HG03060 (cell line): ENCODE data around the gene RASGRF2.

Experiments used
- ATAC-seq: cut with Tn5 transposase; IDR thresholded peaks from one replicate; pipeline ENCODE4 v1.9.1; 2021; ENCODE audit warnings: low read depth, moderate number of reproducible peaks; ENCODE audit not compliant: unreplicated experiment

RASGRF2 gene

DNA sequence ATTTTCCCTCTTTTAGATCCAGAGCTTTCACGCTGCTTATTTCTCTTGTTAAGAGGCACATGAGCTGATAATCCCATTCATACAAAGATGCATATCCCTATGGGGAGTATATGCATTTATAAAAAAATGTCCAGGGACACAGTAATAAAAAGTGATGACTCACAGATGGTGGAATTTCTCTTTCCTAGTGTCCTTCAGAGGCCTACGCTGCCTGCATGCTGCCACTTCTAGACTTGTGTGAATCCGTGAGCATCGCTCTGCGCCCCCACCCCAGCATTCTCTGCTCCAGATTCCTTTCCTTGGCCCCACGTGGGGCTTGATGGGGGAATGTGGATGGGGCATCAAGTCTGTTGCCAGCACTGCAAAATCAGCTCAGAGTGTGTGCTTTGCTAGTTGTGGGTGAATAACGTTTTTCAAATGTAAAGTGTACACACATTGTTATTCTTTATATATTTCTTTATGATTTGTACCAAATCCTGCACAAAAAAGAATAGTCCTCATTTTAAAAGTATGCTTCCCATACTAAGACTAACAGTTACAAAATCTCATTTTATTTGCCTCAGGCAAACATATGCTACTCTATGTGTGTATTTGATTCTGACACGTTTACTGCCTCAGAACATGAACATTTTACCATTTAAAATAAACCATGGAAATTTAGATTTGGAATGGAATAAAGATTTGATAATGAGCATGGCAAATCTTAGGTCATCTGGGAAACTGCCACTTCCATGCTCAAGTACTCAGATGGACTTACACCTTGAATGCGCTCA lies 22.4 kb upstream of the RASGRF2 start:
- ATAC-seq, result no peak

DNA sequence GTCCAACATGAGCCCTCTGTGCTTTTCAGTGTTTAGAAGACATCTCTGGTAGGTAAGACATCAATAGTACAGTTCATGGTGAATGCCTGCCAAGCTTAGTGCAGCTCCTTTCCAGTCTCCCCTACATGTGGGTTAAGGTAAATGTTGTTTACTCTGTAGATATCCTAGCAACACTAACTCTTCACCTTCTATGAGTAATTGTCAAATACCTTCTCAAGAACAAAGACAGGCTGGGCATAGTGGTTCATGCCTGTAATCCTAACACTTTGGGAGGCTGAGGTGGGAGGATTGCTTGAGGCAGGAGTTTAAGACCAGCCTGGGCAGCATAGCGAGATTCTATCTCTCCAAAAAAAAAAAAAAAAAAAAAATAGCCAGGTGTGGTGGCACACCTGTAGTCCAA lies 18.7 kb upstream of the RASGRF2 start:
- ATAC-seq, result no peak

GRCh38 chr5:80951366-80951765 lies 8.8 kb upstream of the RASGRF2 start:
- no peak for ATAC-seq

- no peak for ATAC-seq
These were observed 6.6 kb upstream of the RASGRF2 start for GRCh38 chr5:80953587-80953986.

- ATAC-seq, result no peak
These were observed 5.0 kb upstream of the RASGRF2 start for GRCh38 chr5:80955082-80955590.

GRCh38 chr5:80956272-80956671 lies 3.9 kb upstream of the RASGRF2 start:
- no peak for ATAC-seq

- ATAC-seq, result no peak
These were observed 3.0 kb upstream of the RASGRF2 start for GRCh38 chr5:80957031-80957761.

GRCh38 chr5:80958616-80959015 lies 1.5 kb upstream of the RASGRF2 start:
- no peak for ATAC-seq

GRCh38 chr5:80959138-80959537 lies 1.0 kb upstream of the RASGRF2 start:
- ATAC-seq, result no peak

GRCh38 chr5:80960531-80961375 lies 590 bp downstream of the RASGRF2 start:
- no peak for ATAC-seq

- ATAC-seq, result no peak
These were observed 1.5 kb downstream of the RASGRF2 start for GRCh38 chr5:80961376-80962281.

- ATAC-seq, result no peak
These were observed 2.7 kb downstream of the RASGRF2 start for GRCh38 chr5:80962630-80963520.

DNA sequence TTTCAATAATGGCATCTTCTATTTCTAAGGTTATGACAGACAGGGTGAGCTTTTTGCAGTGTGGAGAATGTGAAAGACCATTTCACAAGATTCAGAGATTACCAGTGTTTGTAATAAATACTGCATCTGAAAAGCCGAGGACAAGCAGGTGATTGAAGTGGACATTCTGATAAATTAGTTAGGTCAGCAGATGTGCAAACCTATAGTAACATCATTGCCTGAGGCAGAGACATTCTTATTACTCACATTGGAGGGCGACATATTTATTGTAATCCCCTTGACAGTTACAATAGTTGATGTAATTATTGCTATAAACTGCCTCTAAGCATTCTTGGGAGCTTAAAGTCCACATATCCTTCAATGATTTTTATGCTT lies 3.3 kb downstream of the RASGRF2 start:
- ATAC-seq, result no peak

DNA sequence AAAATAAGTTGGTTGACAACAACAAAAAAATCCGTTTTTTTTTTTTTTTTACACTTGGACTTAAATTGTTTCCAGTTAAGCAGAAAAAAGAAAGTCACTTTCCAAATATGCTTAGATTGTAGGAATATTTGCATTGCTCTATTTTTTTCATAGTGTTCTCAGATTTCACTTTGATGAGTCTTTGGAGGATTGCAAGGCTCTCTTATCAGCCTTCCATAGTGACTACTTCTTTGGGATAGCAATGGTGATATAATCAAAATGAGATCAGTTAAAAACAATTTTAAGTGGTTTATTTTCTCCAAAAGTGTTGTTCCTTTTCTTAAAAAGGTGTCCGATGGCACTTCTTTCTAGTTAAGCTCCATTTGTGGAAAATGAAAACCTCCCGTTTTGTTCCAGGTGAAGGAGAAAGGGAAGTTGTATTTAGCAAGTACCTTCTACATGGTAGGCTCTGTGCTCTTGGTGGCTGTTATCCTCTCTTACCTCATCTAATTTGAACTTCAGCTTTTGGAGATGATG lies 3.9 kb downstream of the RASGRF2 start:
- no peak for ATAC-seq

DNA sequence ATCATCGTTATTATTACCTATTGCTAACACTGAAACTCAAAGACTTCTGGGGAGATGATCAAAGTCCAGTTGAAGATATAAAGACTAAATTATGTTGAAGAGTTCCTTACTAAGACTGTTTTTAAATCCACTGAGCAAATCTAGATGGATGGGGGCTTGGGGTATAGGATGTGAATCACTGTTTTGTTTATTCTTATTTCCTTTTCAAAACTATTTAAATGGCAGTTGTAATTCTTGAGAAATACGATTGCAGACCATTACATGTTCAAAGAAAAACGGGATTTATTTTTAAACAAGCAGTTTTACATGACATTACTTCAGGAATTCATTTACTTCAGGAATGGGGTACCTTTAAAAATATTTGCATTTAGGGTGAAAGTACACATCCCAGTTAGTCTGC lies 4.3 kb downstream of the RASGRF2 start:
- no peak for ATAC-seq

DNA sequence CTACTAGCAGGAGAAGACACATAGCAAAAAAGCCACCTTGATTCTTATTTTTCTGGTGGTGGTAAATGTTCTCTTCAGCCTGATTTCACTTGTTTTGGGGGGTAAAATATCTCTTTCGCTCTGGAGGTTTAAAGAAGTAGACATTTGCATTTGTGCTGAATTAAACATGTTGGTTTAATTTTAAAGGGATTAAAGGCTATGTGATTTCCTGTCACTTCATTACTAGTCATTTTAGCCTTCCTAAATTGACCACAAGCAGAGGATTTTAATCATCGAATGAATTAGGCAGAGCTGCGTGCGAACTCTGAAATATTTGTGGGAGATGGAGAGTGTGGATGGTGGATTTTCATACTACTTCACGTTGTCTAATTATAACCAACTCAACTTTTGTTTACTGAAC lies 4.8 kb downstream of the RASGRF2 start:
- ATAC-seq, result no peak

DNA sequence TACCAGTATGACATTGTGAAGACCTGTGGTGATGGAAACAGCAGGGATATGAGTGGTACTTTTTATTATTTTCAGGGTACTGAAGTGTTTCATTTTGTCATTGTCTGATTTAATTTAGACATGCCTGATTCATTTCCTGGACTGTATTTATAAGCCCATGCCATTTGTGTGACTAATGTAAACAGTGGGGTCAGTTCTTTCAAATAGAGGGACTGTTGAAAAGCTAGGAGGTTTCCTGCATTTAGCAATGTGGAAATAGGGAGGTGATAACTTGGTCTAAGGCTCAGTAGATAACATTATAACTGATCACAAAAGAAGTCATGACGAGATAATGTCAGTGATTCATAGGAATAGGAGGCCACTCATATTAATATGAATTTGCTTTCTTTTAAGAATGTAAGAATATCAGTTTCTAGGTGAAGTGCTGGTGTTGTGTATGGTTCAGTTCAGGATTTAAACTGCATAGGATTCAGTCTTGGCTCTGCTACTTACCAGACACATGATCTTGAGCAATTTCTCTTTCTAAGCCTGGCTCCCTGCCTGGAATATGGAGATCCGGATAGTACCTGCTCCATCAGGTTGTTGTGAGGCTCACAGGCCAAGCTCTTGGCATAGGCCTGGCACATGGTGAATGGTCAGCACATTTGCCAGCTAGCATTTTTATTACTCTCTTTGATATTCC lies 7.5 kb downstream of the RASGRF2 start:
- no peak for ATAC-seq

- ATAC-seq, result no peak
These were observed 12.9 kb downstream of the RASGRF2 start for GRCh38 chr5:80973027-80973426.
